Mesodermal cell (in vitro differentiated cells): ENCODE data around the gene AJUBA.
"Not testable (repeated sequence)": the region's sequence is repeated elsewhere in the genome, so short reads cannot be mapped to it uniquely, and the experiment has no call there.

Experiments
- H3K27ac ChIP-seq: 2 replicates; pipeline ENCODE4 v1.7.0; 2013; ENCODE audit warnings: mild to moderate bottlenecking, low read depth, low read length, moderate library complexity; ENCODE audit not compliant: severe bottlenecking
- H3K36me3 ChIP-seq: 2 replicates; pipeline ENCODE4 v1.7.1; 2013; ENCODE audit warnings: mild to moderate bottlenecking, low read length, moderate library complexity; ENCODE audit not compliant: control insufficient read depth, insufficient read depth
- H3K4me1 ChIP-seq: one replicate; pipeline ENCODE4 v1.7.1; 2013; ENCODE audit warnings: mild to moderate bottlenecking, low read length; ENCODE audit not compliant: insufficient read depth, control insufficient read depth, poor library complexity, severe bottlenecking
- H3K4me3 ChIP-seq: 2 replicates; pipeline ENCODE4 v1.7.0; 2013; ENCODE audit warnings: low read length, control low read depth, mild to moderate bottlenecking; ENCODE audit not compliant: insufficient read depth, poor library complexity, severe bottlenecking; ENCODE audit errors: extremely low read depth
- H3K9me3 ChIP-seq: 2 replicates; pipeline ENCODE4 v1.7.1; 2013; ENCODE audit warnings: mild to moderate bottlenecking, low read length, moderate library complexity; ENCODE audit not compliant: control insufficient read depth
- WGBS, 2 experiments: methylation state at CpG; one replicate each; pipeline ENCODE4 v1.1.5; 2013; ENCODE audit warnings: missing lambda C conversion rate in 2 of 2; ENCODE audit not compliant: insufficient coverage in 2 of 2; 5-methylcytosine and 5-hydroxymethylcytosine counted together

Gene AJUBA

DNA sequence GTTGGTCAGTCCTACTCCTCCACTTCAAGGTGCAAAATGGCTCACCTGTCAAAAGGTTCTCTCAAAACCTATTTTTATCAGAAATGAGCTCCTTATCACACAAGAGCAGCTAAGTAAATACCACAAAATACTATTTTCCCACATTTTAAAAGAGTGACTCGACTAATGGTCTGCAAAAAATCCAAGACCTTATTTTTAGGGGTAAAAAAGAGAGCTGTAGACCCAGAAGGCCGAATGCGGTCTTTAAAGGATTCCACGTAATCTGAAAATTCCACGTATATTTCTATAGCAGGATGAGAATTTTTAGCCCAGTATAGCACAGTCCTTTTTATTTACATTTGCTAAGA, 23.8 kb upstream of the AJUBA start:
- Histone ChIP-seq H3K9me3 (no peaks in the 10 kb centered on the region), H3K27ac (peak overlapping the region; percentile 93), H3K4me1 (peaks cover 6% of the 10 kb centered on the region), H3K4me3 (peak overlapping the region; percentile 52), H3K36me3 (no peaks in the 10 kb centered on the region)
- 65 to 70% methylated on average over 2 of the region's 5 CpGs for WGBS, 2 experiments

DNA sequence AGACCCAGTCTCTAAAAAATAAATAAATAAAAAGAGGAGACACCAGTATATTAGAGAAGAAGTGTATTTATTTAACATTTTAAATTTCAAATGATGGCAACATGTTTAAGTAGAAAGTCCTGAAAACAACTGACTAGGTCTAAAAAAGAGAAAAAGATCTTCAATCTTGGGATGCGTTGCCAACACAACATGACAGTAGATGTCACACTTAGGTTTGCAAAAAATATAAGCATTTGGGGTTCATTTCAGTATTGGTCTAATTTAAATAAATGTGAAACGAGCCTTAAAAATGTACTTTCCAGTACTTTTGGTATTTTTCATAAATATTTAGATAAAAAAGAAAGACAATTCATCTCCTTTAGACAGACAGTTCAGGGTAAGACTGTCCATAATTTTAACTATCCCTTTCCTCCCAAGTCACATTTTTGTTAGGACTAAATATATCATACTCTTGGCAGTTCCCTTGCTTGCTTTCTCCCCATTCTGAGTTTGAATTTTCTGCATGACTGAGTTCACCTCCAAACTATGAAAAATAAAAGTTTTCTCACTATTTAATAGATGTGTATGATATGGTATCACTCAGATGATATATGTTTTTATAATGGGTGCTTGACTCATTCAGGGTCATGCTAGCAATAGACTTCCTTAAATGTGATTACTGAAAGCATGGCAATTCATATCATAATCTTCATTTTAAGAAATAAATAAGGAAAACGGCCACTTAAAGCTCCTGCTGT, 23.3 kb upstream of the AJUBA start:
- H3K4me1 ChIP-seq: peaks cover 6% of the 10 kb centered on the region
- H3K4me3 ChIP-seq: no peak overlapping the region
- 79 to 92% methylated on average over 2 of the region's 3 CpGs for WGBS, 2 experiments
- no peak overlapping the region for H3K27ac ChIP-seq
- H3K9me3 ChIP-seq: no peaks in the 10 kb centered on the region
- no peaks in the 10 kb centered on the region for H3K36me3 ChIP-seq

DNA sequence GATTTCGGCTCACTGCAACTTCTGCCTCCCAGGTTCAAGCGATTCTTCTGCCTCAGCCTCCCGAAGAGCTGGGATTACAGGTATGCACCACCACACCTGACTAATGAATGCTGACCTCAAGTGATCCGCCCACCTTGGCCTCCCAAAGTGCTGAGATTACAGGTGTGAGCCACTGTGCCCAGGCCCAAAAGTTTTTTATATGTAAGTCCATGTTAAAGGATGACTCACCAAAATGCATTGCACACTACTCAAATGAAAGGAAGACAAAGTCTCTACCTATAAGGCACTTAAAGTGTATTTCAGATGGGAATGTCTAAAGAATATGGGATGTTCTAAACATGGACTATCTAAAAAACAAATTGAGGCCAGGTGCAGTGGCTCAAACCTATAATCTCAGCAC, 21.9 kb upstream of the AJUBA start:
- WGBS, 2 experiments: 93 to 100% methylated on average over 3 to 4 of the region's 4 CpGs

DNA sequence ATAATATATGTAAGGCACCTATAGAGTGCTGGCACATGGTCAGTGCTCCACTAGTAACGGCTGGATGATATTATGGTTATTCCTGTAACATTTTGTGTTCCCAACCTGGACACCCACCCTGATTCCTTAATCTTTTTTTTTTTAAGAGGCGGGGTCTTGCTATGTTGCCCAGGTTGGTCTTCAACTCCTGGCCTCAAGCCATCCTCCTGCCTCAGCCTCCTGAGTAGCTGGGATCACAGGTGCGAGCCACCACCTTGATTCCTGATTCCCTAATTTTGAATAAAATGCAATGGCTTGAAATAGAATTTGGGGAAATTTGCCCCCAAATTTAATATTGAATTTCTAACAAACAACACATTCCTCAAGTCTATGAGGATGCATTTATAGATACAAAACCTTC, 20.2 kb upstream of the AJUBA start:
- H3K4me1 ChIP-seq: no peaks in the 10 kb centered on the region
- H3K9me3 ChIP-seq: no peaks in the 10 kb centered on the region
- no peak overlapping the region for H3K4me3 ChIP-seq
- 80% methylated on average over 1 of the region's 3 CpGs; no CpG with 5 or more reads in 1 of the 2 experiments for WGBS, 2 experiments
- no peaks in the 10 kb centered on the region for H3K36me3 ChIP-seq
- H3K27ac ChIP-seq: no peak overlapping the region

More for the DNA sequence above, 21.9 kb upstream of the AJUBA start:
- not testable (repeated sequence) for H3K4me1 ChIP-seq, H3K27ac ChIP-seq, H3K9me3 ChIP-seq, H3K36me3 ChIP-seq, H3K4me3 ChIP-seq

DNA sequence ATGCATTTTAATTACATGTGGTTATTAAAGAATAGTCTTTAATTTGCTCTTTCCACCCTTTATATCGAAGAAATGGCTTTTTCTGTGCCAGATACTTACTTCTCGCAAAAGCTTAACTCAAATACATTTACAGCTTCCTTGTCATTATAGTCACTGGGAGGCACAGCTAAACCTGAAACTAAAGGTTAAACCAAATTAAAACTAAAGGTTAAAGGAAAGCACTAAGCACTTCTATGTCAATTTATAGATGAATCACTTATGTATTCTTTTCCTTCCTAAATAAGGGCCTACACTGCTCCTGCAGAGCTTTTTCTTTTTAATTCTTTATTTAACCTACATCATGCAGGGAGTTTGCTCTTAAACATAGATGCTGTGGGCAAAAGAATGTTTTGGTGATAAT, 18.5 kb upstream of the AJUBA start:
- Histone ChIP-seq H3K4me3 (no peak overlapping the region), H3K36me3 (no peaks in the 10 kb centered on the region), H3K27ac (no peak overlapping the region), H3K9me3 (no peaks in the 10 kb centered on the region), H3K4me1 (no peaks in the 10 kb centered on the region)
- 100% methylated on average over 2 of the region's 2 CpGs; no CpG with 5 or more reads in 1 of the 2 experiments for WGBS, 2 experiments

DNA sequence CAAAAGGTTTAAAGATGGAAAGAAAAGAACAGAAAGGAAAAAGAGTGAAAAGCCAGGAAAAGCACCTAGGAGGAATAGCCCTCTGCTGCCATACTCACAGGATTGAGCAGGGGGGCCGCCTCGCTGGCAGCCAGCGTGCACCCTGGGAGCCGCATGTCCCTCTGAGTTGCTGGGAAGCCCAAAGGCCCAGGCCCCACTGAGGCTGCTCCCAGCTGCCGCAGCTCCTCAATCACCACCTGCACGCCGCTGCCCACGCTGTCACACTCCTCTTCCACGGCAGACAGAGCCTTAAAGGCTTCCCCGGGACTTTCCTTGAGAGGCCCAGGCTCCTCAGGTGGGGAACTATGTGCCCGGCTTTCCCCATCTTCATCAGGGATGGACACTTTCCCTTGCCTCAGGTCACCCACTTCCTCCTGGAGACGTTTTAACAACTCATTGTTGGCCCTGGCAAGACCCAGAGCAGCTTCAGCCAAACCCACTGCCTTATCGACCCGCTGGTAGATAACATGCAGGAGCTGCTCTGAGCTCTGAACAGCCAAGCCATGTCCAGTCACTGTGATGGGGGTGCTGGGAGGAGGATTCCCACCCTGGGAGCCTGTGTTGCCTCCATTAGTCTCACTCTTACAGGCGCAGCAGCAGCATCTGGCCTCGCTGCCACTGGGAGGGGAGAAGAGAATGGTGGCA, 16.1 kb upstream of the AJUBA start:
- 93 to 94% methylated on average over 14 to 16 of the region's 16 CpGs for WGBS, 2 experiments
- Histone ChIP-seq H3K36me3 (no peaks in the 10 kb centered on the region), H3K27ac (no peak overlapping the region), H3K4me3 (no peak overlapping the region), H3K9me3 (no peaks in the 10 kb centered on the region), H3K4me1 (peaks cover 12% of the 10 kb centered on the region)

DNA sequence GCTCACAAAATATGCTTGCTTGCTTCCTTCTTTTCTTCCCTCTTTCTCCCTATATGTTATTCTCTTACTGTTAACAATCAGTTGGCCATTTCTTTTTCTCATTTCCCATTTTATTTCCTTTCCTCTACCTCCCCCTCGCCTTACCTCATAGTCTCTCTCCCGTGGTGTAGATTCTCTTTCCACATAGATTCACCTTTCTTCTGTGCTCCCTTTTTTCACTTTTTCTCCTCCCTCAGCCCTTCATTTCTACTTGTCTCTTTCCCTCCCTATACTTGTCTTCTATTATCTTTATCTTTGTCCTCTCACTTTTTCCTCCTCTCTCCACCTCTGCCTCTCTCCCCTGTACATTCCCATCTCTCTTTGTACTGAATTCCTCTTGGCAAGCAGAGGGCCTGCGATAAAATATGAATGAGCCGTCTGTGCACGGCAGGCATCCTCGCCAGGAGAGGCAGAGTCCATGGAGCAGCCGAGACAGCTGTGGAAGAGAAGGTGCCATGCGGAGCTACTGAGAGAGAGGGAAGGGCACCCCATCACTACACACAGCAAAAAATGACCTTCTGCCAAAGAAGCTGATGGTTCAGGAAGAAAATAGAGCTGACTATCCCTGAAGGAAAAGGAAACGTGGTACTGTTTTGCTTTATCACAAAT, 15.4 kb upstream of the AJUBA start:
- Histone ChIP-seq H3K36me3 (no peaks in the 10 kb centered on the region), H3K27ac (no peak overlapping the region), H3K4me1 (peaks cover 12% of the 10 kb centered on the region), H3K9me3 (no peaks in the 10 kb centered on the region), H3K4me3 (no peak overlapping the region)
- WGBS, 2 experiments: 75 to 85% methylated on average over 5 of the region's 9 CpGs

DNA sequence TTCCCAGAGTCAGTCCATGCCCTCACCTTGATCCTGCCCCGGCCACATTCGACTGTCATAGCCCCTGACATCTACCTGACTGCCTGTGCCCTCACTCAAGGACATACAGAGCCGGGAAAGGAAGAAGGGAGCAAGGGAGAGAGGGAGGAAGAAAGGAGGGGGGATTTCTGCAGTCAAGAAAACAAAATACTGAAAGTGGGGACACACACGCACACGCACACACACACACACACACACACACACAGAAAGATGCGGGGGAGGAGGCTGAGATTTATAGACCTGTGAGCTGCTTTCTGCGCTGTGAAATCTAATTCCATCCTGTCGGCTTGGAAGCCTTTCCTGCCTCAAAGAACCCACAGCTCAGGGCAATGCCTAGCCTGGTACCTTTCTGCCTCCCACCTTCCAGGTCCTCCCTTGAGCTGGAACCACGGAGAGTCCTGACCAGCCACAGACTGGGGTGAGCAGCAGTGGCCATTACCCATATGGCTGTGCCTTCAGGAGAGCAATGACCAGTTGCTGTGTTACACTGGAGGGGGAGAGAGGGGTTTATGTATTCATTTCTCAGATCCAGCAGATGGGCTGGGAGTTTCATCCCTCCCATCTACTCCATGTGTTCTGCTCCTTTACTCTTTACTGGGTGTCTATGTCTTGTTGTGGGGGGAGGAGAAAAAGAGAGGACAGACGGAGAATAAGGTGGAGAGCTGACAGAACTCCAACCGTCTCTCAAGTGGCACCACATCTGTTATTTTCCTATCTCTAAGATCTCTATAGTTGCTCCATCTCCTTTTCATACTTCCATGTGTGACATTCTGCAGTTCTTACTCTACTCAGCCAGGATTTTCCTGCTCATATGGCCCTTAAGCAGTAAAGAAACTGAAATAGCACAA, 14.7 kb upstream of the AJUBA start:
- Histone ChIP-seq H3K9me3 (no peaks in the 10 kb centered on the region), H3K4me3 (no peak overlapping the region), H3K27ac (no peak overlapping the region), H3K4me1 (peaks cover 12% of the 10 kb centered on the region), H3K36me3 (no peaks in the 10 kb centered on the region)
- 90 to 92% methylated on average over 3 to 7 of the region's 11 CpGs for WGBS, 2 experiments

DNA sequence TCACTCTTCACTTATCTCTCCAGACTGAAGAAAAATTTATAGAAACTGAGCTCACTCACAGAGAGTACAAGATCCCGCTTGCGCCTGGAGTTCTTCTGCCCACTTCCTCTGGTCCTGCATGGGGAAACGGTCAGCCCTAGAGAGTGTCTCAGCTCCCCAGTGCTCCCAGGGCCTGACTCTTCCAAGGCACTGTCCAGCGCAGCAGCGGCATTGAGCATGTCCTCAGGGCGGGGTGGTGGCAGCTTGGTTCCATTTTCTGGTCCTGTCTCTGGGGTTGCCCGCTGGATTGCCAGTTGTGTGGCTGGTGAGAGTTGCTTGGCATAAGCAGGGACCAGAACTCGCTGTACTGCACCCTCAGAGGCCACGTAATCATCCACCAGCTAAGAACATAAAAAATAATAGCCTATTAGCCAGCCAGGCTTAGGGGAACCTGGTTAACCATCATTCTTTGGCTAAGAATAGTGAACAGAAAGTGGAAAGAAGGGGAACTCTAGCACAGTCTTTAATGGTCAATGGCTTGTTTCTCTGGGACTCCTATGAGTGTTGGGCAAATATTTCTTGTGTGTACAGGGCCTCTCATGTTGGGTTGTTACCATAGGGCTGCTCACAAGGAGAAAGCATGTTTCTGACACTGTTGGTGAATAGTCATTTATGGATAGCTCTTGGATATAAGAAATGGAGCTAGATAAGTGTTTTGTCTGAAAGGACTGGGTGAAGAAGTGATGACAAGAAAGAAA, 13.7 kb upstream of the AJUBA start:
- 92 to 94% methylated on average over 5 to 7 of the region's 9 CpGs for WGBS, 2 experiments
- H3K9me3 ChIP-seq: no peaks in the 10 kb centered on the region
- H3K36me3 ChIP-seq: no peaks in the 10 kb centered on the region

DNA sequence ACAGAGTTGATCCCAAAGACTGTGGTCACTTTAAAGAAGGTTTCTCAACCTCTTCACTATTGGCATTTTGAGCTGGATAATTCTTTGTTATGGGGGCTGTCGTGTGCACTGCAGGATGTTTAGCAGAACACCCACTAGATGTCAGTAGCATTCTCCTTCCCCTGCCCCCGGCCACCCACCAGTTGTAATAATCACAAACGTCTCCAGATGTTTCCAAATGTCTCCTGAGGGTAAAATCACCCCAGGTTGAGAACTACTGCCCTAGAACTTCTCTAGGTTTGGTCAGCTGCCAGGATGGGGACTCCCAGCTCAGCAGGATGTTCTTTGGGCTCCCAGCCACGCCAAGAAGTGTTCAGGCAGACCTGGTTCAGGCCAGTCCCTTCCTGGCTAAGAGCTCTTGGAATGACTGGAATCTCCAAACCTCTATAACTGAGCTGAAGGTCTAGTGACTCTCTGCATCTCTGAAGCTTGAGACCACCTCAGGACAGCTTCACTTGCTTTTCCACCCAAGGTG, 12.5 kb upstream of the AJUBA start:
- Histone ChIP-seq H3K27ac (peak overlapping the region; percentile 36), H3K4me3 (no peak overlapping the region)
- 22% methylated on average over 3 of the region's 4 CpGs for WGBS, 2 experiments

More for the DNA sequence above, 13.7 kb upstream of the AJUBA start:
- H3K27ac ChIP-seq: no peak overlapping the region
- peaks cover 12% of the 10 kb centered on the region for H3K4me1 ChIP-seq
- H3K4me3 ChIP-seq: no peak overlapping the region

More for the DNA sequence above, 12.5 kb upstream of the AJUBA start:
- Histone ChIP-seq H3K4me1 (peaks cover 12% of the 10 kb centered on the region), H3K9me3 (no peaks in the 10 kb centered on the region), H3K36me3 (no peaks in the 10 kb centered on the region)
